Measurements from ENCODE around the gene NRIP3.

The NRIP3 gene

GRCh38 chr11:9003573-9004182, at the start of gene NRIP3:
Gene NRIP3 (minus strand): TSS chr11:9004001. CDS start chr11:9003935, 66 bp downstream.
- peak; percentile 56 for DNase-seq

- no peak for DNase-seq
Measured at GRCh38 chr11:9052316-9052715, 48.5 kb upstream of the NRIP3 start.

- DNase-seq, result no peak
Measured at GRCh38 chr11:9049959-9050358, 46.2 kb upstream of the NRIP3 start.

DNA sequence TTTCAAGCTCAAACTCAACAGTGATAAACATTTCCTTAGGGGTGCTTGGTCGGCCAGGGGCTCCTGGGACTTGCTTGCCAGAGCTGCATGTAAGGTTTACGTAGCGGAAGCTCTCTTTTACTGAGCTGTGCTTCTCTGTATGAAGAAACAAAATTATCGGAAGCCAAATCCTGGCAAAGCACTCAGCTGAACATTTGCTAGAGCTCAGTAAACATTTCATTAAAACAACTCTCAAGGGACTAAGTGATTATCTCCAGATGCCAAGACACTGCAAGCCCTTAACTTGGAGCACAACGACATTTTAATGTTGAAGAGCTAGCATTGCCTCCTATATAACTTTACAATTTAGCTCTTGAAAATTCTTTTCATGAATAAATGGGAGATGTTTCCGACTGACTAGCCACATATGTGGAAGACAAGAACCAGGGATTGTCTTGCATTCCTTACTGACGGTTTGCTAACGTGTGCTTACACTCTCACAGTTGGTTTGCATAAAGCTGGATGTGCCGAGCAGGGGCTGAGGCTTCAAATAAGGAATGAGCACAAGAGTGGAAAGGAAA, 44.2 kb upstream of the NRIP3 start:
- peak; percentile 79 for DNase-seq

DNA sequence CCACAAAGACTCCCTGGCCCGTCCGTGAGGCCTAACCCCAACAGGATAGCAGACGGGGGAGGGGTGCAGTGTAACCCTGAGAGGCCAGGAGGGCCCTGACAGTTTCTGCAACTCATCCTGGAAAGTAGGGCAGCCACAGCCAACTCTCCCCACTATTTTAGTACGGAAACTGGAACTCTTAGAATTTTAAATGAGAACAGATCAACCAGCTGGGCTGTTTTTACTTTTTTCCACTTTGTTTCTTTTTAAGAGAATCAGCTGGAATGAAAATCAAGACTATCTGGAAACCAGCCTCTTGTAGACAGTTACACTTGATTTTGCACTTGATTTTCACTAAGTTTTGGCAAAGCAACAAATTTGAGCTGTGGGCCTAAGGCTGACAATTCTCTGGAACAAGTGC, 42.7 kb upstream of the NRIP3 start:
- DNase-seq, result no peak

- DNase-seq, result no peak
Measured at GRCh38 chr11:9042488-9042887, 38.7 kb upstream of the NRIP3 start.

DNA sequence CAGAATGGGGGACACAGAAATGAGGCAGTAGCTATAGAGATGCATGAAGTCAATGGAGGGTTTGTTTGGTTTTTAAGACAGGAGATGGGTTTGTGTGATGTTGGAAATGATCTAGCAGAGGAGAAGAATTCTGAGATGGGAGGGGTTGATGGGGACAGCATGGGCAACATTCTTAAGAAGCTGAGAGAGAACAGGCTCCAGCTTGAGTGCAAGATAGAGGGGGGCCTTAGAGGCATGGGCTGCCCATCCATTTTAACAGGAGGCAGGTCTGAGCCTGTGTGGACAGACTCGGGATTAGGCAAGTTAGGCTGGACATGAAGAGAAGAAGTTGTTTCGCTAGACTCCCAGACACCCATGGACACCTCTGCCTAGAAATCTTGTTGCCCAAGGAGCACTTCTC, 37.9 kb upstream of the NRIP3 start:
- no peak for DNase-seq

DNA sequence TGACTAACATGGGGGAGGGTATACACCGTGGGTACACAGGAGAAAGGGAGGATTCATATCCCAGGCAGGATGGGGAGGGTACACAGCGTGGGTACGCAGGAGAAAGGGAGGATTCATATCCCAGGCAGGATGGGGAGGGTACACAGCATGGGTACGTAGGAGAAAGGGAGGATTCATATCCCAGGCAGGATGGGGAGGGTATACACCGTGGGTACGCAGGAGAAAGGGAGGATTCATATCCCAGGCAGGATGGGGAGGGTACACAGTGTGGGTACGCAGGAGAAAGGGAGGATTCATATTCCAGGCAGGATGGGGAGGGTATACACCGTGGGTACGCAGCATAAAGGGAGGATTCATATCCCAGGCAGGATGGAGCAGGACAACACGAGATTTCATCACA, 36.6 kb upstream of the NRIP3 start:
- no peak for DNase-seq

- no peak for DNase-seq
Measured at GRCh38 chr11:9039863-9040262, 36.1 kb upstream of the NRIP3 start.

GRCh38 chr11:9039198-9039597, 35.4 kb upstream of the NRIP3 start:
- no peak for DNase-seq

GRCh38 chr11:9038541-9038940, 34.7 kb upstream of the NRIP3 start:
- DNase-seq, result no peak

DNA sequence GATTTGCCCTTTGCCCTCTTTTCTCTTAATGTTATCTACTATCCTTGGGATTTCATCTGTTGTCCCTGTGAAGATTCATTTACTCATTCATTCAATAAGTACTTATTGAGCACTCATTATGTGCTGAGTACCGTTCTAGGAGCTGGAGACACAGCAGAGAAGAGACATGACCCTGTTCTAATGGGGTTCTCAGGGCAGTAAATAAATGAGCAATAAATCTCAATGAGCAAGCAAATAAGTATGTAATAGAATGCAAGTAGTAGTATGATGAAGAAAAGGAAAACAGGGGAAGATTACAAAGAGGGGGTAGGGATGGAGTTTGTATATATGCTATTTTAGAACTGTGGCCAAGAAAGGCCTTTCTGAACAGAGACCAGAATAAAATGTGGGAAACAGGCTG, 34.2 kb upstream of the NRIP3 start:
- DNase-seq, result no peak

GRCh38 chr11:9037046-9037780, 33.4 kb upstream of the NRIP3 start:
- no peak for DNase-seq

GRCh38 chr11:9030601-9031000, 26.8 kb upstream of the NRIP3 start:
- DNase-seq, result no peak

GRCh38 chr11:9029422-9029821, 25.6 kb upstream of the NRIP3 start:
- DNase-seq, result no peak

GRCh38 chr11:9028581-9028980, 24.8 kb upstream of the NRIP3 start:
- DNase-seq, result peak; percentile 41

DNA sequence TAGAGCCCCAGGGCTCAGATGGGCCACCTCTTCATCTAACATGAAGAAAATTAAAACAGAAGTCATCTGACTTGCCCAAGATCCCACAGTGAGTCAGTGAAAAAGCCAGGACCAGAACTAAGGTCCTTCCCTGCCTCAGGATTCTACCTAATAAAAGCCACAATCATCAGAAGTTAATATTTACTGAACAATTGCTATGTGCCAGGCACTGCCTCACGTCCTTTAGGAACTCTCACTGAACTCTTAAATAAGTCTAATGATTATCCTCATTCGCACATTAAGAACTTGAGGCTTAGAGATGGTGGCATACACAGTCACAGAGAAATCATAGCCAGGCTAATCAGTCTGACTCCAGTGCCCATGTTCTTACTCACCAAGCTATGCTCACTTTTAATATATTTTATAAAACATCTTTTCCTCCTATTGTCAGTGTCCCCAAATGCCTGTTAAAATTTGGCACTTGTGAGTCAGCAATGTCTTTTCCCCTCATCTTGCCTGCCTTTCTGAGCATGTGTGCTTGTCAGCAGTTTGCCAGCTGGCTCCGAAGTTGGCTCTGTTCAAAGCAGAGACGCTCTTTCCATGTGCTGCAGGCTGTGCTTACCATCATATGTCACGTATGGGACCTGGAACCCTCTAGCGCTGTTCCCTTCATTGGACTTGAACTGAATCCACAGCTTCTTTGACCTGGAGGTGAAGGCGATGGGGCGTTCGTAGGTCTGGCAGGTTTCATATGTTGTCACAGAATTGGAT, 21.5 kb upstream of the NRIP3 start:
- DNase-seq, result no peak

- no peak for DNase-seq
Measured at GRCh38 chr11:9022961-9023680, 19.3 kb upstream of the NRIP3 start.

- DNase-seq, result no peak
Measured at GRCh38 chr11:9020916-9021315, 17.1 kb upstream of the NRIP3 start.

DNA sequence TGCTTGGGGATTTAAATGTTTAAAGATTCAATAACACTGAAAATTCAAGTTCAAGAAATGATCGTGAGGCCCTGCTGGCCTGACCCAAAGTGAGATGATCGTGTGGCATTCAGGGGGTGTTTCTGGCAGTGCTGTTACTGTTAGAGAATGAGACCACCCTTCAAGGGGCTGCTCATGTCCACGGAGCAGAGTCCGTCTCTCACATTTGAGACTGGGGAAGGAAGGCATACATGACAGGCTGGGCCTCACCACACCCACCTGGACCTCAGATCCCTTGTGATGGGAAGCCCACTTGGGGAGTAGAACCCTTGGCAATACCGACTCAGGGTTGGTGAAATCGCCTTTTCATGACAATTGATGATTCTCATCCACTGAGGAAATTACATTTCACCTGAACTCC, 16.1 kb upstream of the NRIP3 start:
- no peak for DNase-seq

- DNase-seq, result no peak
Measured at GRCh38 chr11:9017773-9018172, 14.0 kb upstream of the NRIP3 start.

DNA sequence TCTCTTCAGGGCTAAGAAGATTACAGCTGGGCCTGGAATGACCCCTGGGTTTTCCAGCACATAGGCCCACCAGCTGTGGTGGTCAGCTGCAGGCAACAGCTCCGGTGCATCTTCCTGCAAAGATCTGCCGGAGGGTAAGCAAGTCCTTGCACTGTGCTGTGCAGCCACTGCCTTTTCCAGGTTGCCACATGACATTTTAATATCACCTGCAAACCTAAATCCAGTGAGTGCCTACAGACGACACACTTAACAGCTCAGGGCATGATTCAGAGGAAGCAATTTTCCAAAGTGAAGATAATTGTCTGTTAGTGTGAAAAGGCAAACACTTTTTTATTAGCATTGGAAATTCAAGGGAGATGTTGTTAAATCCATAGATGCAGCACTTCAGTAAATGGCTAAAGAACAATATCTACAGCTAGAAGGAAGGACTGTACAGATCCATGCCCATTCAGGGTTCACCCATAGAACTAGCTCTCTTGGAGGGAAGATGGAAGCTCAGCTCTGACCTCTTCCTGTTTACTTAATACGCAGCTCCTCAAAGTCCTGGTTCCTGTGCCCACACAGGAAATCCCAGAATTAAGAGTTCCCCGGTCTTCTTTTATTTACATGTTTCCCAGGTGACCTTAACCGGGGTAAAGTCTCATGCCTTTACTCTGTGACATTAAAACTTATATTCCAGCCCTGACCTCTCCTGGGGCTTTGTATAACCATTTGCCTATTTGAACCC, 13.3 kb upstream of the NRIP3 start:
- DNase-seq, result no peak
